Measurements from ENCODE around the gene B9D2. TPM values are rescaled to one million over a fixed set of nuclear protein-coding genes. Genes with fewer than 3 reads are reported as not detected.

B9D2 gene
- total and polyA plus RNA-seq, 2 experiments from 2014 or later, result 2.7 to 7.4 TPM

DNA sequence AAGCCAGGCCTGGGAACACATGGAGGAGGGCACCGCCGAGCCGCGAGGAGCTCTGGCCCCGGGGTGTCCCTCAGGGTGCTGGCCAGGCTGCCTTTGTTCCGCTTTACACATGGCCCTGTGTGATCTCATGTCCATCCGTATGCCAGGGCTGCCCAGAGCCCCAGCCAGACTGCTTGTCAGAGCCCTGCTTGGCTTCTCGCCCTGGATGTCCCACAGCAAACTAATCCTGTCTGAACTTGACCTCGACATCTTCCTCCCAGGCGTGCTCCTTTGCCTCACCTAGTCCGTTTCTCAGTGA lies 48.0 kb upstream of the B9D2 start:
- H3K36me3 Mint-ChIP-seq (ENCODE audit: low read depth), result peaks cover 8% of the 10 kb centered on the region; the same call in 2 of the 3 replicates
- H2AFZ ChIP-seq, result no peak overlapping the region
- no peak for ATAC-seq

DNA sequence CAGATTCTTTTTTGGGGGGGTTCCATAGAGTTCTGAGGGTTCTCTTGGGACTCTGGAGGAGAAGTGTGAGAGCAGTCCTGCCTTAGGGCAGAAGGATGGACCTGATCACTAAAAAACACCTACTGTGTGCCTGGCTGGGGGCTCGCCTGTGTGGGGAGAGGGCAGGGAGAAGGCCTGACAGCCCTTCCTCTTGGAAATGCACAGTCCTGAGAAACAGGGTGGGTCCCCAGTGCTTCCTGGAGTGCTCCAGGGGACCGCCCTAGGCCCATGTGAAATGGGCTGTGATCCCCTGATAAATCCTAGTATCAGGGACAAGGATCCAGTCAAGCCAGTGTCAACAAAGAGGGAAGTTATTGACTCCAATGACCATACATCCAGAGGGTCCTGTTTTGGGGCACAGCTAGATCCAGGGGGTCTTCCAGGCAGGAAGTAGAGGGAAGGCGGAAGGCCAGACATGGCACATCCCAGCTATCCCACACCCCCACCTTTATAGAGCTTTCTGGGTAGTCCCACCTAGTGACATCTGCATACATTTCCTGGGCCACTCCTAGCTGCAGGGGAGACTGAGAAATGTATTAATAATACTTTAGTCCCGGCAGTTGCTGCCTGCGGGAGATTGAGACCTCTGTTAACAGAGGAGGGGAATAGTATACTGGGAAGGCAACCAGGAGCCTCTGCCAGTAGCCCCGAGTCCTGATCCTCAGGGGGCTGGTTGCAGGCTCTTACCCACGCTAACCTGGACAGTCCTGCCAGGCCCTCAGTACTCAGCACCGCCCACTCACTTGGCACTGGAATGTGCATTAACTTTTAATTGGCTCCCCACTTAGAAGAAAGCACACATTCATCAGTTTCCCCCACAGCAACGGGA lies 47.4 kb upstream of the B9D2 start:
- H3K4me1 Mint-ChIP-seq, result peaks cover 8% of the 10 kb centered on the region
- ATAC-seq (no peak), DNase-seq (ENCODE audit: low spot score) (no peak)
- Histone ChIP-seq H3K4me2 (no peak overlapping the region), H3K4me1 (ENCODE audit: insufficient read depth) (no peaks in the 10 kb centered on the region), H3K79me2 (replicated peaks; ENCODE audit: insufficient read depth) (no peaks in the 10 kb centered on the region), H3K4me3 (no peak overlapping the region), H3K36me3 (ENCODE audit: insufficient read depth) (no peaks in the 10 kb centered on the region), H2AFZ (no peak overlapping the region), H3K27me3 (ENCODE audit: insufficient read depth) (no peaks in the 10 kb centered on the region), H3K9me2 (ENCODE audit: insufficient read depth) (no peaks in the 10 kb centered on the region), H4K20me1 (replicated peaks; ENCODE audit: insufficient read depth) (no peaks in the 10 kb centered on the region), H3F3A (replicated peaks; ENCODE audit: low read depth) (peaks cover 7% of the 10 kb centered on the region; the same call in 1 of the 2 replicates), H3K27ac (ENCODE audit: low read depth) (no peak overlapping the region)
- H3K9me3 Mint-ChIP-seq, result no peaks in the 10 kb centered on the region
- H3K36me3 Mint-ChIP-seq (ENCODE audit: low read depth), result peaks cover 7% of the 10 kb centered on the region; the same call in 2 of the 3 replicates
- no peak overlapping the region for H3K4me3 Mint-ChIP-seq
- H3K27me3 Mint-ChIP-seq (ENCODE audit: insufficient read depth, low read depth, poor library complexity), result peaks cover 10% of the 10 kb centered on the region
- no peak overlapping the region for H3K27ac Mint-ChIP-seq
- TF ChIP-seq ZNF114 (CRISPR knock-in tag; IDR thresholded peaks at IDR 0.05) (no peak), EZH2 (IDR thresholded peaks at IDR 0.05; ENCODE audit: low read depth, unreplicated experiment) (no peak), CREB1 (CRISPR knock-in tag; IDR thresholded peaks at IDR 0.05; ENCODE audit: low read depth) (no peak), EZH2phosphoT487 (IDR thresholded peaks at IDR 0.05; ENCODE audit: unreplicated experiment) (no peak)
- TF ChIP-seq, protein P1, sequence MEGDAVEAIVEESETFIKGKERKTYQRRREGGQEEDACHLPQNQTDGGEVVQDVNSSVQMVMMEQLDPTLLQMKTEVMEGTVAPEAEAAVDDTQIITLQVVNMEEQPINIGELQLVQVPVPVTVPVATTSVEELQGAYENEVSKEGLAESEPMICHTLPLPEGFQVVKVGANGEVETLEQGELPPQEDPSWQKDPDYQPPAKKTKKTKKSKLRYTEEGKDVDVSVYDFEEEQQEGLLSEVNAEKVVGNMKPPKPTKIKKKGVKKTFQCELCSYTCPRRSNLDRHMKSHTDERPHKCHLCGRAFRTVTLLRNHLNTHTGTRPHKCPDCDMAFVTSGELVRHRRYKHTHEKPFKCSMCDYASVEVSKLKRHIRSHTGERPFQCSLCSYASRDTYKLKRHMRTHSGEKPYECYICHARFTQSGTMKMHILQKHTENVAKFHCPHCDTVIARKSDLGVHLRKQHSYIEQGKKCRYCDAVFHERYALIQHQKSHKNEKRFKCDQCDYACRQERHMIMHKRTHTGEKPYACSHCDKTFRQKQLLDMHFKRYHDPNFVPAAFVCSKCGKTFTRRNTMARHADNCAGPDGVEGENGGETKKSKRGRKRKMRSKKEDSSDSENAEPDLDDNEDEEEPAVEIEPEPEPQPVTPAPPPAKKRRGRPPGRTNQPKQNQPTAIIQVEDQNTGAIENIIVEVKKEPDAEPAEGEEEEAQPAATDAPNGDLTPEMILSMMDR (conservative IDR thresholded peaks at IDR 0.05; ENCODE audit: low read depth in 2 of 2), result no peak
- TF ChIP-seq, protein P2, sequence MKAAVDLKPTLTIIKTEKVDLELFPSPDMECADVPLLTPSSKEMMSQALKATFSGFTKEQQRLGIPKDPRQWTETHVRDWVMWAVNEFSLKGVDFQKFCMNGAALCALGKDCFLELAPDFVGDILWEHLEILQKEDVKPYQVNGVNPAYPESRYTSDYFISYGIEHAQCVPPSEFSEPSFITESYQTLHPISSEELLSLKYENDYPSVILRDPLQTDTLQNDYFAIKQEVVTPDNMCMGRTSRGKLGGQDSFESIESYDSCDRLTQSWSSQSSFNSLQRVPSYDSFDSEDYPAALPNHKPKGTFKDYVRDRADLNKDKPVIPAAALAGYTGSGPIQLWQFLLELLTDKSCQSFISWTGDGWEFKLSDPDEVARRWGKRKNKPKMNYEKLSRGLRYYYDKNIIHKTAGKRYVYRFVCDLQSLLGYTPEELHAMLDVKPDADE (IDR thresholded peaks at IDR 0.05), result no peak

More for the DNA sequence above, 48.0 kb upstream of the B9D2 start:
- H3F3A ChIP-seq (replicated peaks; ENCODE audit: low read depth), result peaks cover 7% of the 10 kb centered on the region; the same call in 1 of the 2 replicates
- H3K27ac Mint-ChIP-seq, result no peak overlapping the region
- no peaks in the 10 kb centered on the region for H4K20me1 ChIP-seq (replicated peaks; ENCODE audit: insufficient read depth)
- H3K9me2 ChIP-seq (ENCODE audit: insufficient read depth), result no peaks in the 10 kb centered on the region
- H3K27me3 ChIP-seq (ENCODE audit: insufficient read depth), result no peaks in the 10 kb centered on the region
- no peaks in the 10 kb centered on the region for H3K9me3 Mint-ChIP-seq
- no peak for DNase-seq (ENCODE audit: low spot score)
- H3K27ac ChIP-seq (ENCODE audit: low read depth), result no peak overlapping the region
- TF ChIP-seq ZNF114 (CRISPR knock-in tag; IDR thresholded peaks at IDR 0.05), result no peak
- TF ChIP-seq, protein P3, sequence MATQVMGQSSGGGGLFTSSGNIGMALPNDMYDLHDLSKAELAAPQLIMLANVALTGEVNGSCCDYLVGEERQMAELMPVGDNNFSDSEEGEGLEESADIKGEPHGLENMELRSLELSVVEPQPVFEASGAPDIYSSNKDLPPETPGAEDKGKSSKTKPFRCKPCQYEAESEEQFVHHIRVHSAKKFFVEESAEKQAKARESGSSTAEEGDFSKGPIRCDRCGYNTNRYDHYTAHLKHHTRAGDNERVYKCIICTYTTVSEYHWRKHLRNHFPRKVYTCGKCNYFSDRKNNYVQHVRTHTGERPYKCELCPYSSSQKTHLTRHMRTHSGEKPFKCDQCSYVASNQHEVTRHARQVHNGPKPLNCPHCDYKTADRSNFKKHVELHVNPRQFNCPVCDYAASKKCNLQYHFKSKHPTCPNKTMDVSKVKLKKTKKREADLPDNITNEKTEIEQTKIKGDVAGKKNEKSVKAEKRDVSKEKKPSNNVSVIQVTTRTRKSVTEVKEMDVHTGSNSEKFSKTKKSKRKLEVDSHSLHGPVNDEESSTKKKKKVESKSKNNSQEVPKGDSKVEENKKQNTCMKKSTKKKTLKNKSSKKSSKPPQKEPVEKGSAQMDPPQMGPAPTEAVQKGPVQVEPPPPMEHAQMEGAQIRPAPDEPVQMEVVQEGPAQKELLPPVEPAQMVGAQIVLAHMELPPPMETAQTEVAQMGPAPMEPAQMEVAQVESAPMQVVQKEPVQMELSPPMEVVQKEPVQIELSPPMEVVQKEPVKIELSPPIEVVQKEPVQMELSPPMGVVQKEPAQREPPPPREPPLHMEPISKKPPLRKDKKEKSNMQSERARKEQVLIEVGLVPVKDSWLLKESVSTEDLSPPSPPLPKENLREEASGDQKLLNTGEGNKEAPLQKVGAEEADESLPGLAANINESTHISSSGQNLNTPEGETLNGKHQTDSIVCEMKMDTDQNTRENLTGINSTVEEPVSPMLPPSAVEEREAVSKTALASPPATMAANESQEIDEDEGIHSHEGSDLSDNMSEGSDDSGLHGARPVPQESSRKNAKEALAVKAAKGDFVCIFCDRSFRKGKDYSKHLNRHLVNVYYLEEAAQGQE (IDR thresholded peaks at IDR 0.05; ENCODE audit: unreplicated experiment), result no peak
- H3K4me3 ChIP-seq, result no peak overlapping the region
- no peak overlapping the region for H3K4me2 ChIP-seq
- no peak overlapping the region for H3K4me3 Mint-ChIP-seq
- peaks cover 7% of the 10 kb centered on the region for H3K4me1 Mint-ChIP-seq
- H3K79me2 ChIP-seq (replicated peaks; ENCODE audit: insufficient read depth), result no peaks in the 10 kb centered on the region
- no peaks in the 10 kb centered on the region for H3K36me3 ChIP-seq (ENCODE audit: insufficient read depth)
- peaks cover 10% of the 10 kb centered on the region for H3K27me3 Mint-ChIP-seq (ENCODE audit: insufficient read depth, low read depth, poor library complexity)
- no peaks in the 10 kb centered on the region for H3K4me1 ChIP-seq (ENCODE audit: insufficient read depth)
